ENCODE data around the gene C4orf51.

DNA sequence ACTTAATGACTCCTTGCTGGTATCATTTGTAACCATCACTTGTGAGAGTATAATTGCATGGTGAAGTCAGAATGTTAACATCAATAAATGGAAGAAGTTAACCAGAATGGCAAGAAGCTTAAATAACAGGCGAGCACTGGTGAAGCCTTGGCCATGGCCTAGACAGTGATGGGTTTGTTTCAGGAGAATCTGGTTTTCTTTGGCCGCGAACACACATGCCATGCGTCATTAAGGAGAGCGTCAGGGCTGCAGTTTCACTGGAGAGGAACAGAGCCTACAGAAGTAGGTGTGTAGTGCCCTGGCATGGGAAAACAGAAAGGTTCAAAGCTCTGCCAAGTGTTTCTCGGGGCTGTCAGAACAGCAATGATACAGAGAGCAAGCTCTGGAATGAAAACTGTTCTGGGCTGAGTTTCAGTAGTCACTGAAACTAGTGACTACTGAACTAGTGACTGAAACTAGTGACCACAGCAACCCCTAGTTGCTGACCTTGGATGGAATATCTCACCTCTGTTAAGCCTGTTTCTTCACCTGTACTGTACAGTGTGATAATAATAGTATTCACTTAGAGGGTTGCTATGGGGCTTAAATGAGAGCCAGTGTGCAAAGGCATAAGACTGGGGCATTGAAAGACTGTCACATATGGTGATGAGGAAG is 93.8 kb downstream of the C4orf51 start:
- TF ChIP-seq, protein P1, sequence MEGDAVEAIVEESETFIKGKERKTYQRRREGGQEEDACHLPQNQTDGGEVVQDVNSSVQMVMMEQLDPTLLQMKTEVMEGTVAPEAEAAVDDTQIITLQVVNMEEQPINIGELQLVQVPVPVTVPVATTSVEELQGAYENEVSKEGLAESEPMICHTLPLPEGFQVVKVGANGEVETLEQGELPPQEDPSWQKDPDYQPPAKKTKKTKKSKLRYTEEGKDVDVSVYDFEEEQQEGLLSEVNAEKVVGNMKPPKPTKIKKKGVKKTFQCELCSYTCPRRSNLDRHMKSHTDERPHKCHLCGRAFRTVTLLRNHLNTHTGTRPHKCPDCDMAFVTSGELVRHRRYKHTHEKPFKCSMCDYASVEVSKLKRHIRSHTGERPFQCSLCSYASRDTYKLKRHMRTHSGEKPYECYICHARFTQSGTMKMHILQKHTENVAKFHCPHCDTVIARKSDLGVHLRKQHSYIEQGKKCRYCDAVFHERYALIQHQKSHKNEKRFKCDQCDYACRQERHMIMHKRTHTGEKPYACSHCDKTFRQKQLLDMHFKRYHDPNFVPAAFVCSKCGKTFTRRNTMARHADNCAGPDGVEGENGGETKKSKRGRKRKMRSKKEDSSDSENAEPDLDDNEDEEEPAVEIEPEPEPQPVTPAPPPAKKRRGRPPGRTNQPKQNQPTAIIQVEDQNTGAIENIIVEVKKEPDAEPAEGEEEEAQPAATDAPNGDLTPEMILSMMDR (IDR thresholded peaks at IDR 0.05): no peak
- TF ChIP-seq POLR2AphosphoS5 (IDR thresholded peaks at IDR 0.05) (peak; percentile 54 to 90 (median 82)), POLR2A (IDR thresholded peaks at IDR 0.05) (no peak)

All from sigmoid colon (tissue), 4 donors.